Tibial artery (tissue), 4 donors: Measurements from ENCODE around the gene SENP7.

Experiments
- DNase-seq, 2 donors: peaks; one replicate each; pipeline ENCODE4 v3.0.0-alpha.2; 2019
- H3K27ac ChIP-seq, 2 donors: fragments of 200-600 bp; sonication (generic) in 1 of 2; 1 replicate in 1 of 2; 2 replicates in 1 of 2; pipeline ENCODE4 v1.5.1; 2018 to 2019; ENCODE audit warnings: mild to moderate bottlenecking in 1 of 2
- H3K27me3 ChIP-seq, 2 donors: fragments of 200-600 bp; sonication (generic) in 1 of 2; one replicate each; pipeline versions ENCODE4 v1.5.1 to v1.6.0; 2016 to 2019
- H3K36me3 ChIP-seq, 3 donors: fragments of 200-600 bp; sonication (generic) in 2 of 3; one replicate each; pipeline ENCODE4 v1.5.1; 2016 to 2019; ENCODE audit warnings: mild to moderate bottlenecking in 2 of 3
- H3K4me1 ChIP-seq, 4 donors: fragments of 200-600 bp; sonication (generic) in 2 of 4; 1 replicate in 3 of 4; 2 replicates in 1 of 4; pipeline ENCODE4 v1.5.1; 2016 to 2019
- H3K4me3 ChIP-seq, 2 donors: fragments of 200-600 bp; sonication (generic) in 1 of 2; 1 replicate in 1 of 2; 2 replicates in 1 of 2; pipeline ENCODE4 v1.5.1; 2018 to 2019; ENCODE audit warnings: mild to moderate bottlenecking in 2 of 2
- H3K9me3 ChIP-seq, 3 donors: fragments of 200-600 bp; sonication (generic) in 1 of 3; one replicate each; pipeline ENCODE4 v1.5.1; 2016 to 2019
- intact Hi-C: fragments of 100-400 bp; cut with DNase I; formaldehyde crosslinking; loops from one replicate; pipeline ENCODE4 v1.15.0; 2023; ENCODE audit warnings: low total_unique reads
- TF ChIP-seq, protein P1 (sequence below), 2 experiments: fragments of 200-600 bp in 1 of 2; fragments of 450-650 bp in 1 of 2; IDR thresholded peaks; one replicate each; pipeline ENCODE4 v1.5.1; 2017 to 2019; ENCODE audit warnings: antibody characterized with exemption in 2 of 2, mild to moderate bottlenecking in 1 of 2, moderate library complexity in 1 of 2

Gene SENP7

DNA sequence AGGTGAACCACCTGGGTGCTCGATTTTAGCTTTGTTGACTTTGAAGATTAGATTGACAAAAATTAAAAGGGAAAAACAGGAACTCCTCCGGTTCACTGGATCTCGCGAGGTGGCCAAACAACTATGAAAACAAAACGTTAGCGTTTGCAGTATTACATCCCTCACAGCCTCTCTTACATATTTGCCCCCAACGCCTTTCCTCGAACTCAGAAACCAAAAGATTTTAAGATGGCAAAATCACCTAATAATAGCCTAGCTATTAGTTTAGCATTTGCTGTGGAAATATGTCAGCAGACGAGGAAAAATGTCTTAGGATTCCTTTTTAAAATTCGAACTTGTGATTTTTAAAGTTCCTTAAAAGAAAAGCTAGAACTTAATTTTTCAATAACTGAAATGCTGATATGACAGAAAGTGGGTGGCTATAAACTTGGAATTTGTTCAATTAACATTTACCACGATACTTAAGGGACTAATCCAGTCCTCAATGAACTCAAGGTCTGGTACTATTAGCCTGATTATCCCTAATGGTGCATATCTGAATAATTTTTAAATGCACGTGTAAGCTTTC is 491 bp upstream of the SENP7 start:
- no peaks in the 10 kb centered on the region for H3K9me3 ChIP-seq
- TF ChIP-seq, protein P1, sequence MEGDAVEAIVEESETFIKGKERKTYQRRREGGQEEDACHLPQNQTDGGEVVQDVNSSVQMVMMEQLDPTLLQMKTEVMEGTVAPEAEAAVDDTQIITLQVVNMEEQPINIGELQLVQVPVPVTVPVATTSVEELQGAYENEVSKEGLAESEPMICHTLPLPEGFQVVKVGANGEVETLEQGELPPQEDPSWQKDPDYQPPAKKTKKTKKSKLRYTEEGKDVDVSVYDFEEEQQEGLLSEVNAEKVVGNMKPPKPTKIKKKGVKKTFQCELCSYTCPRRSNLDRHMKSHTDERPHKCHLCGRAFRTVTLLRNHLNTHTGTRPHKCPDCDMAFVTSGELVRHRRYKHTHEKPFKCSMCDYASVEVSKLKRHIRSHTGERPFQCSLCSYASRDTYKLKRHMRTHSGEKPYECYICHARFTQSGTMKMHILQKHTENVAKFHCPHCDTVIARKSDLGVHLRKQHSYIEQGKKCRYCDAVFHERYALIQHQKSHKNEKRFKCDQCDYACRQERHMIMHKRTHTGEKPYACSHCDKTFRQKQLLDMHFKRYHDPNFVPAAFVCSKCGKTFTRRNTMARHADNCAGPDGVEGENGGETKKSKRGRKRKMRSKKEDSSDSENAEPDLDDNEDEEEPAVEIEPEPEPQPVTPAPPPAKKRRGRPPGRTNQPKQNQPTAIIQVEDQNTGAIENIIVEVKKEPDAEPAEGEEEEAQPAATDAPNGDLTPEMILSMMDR (IDR thresholded peaks at IDR 0.05): no peak
- intact Hi-C loops: loop anchor here (5.0 kb wide), 1 partner anchor 59 kb away; the partner anchor contains the start of gene PCNP
- peak overlapping the region; percentile 81 to 97 for H3K4me3 ChIP-seq
- no peak for DNase-seq
- peak overlapping the region; percentile 92 to 95 for H3K27ac ChIP-seq
- H3K36me3 ChIP-seq: no peaks in the 10 kb centered on the region
- H3K4me1 ChIP-seq: peaks cover 0 to 10% (median 5%) of the 10 kb centered on the region in 4 donors
- H3K27me3 ChIP-seq: peaks cover 0 to 4% of the 10 kb centered on the region in 2 donors

DNA sequence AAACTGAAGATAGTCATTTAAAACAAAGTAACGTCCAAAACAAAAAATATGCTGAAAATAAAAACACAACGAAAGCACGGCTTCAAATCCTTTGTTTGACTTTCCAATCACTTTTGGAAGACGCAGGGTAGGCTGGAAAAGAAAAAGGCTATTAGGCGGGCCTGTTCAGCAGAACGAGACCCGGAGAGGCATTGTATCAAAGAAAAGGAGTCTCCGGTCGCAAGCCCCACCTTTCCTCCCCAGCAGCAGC is 691 bp downstream of the SENP7 start:
- Histone ChIP-seq H3K36me3 (no peaks in the 10 kb centered on the region), H3K9me3 (no peaks in the 10 kb centered on the region), H3K4me1 (peaks cover 0 to 10% (median 5%) of the 10 kb centered on the region in 4 donors), H3K27ac (peak overlapping the region; percentile 92 to 95), H3K27me3 (no peaks in the 10 kb centered on the region), H3K4me3 (peak overlapping the region; percentile 81 to 97)
- DNase-seq: no peak
- TF ChIP-seq, protein P1 (IDR thresholded peaks at IDR 0.05): no peak
- intact Hi-C loops: loop anchor here (5.0 kb wide), 1 partner anchor 60 kb away; the partner anchor contains the start of gene PCNP

DNA sequence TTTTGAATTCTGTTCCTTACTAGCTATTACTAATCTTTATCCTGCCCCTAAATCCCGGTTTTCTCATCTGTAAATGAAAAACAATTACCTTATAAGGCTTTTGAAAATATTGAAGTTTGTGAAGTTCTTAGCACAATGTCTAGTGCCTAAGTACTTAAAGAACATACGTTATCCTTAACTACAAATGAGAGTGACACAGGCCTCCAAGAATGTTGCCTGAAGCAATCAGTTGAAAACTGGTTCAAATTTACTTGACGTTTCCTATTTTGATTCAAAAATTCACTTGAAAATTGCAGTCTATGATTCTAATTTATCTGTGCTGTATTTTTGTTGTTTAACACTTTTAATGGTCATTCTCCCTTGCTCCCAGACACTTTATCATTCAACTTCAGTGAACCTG is 3.2 kb downstream of the SENP7 start:
- TF ChIP-seq, protein P1 (IDR thresholded peaks at IDR 0.05): no peak
- no peak overlapping the region for H3K4me3 ChIP-seq
- no peak for DNase-seq
- no peaks in the 10 kb centered on the region for H3K36me3 ChIP-seq
- no peak overlapping the region for H3K27ac ChIP-seq
- intact Hi-C loops: loop anchor here (5.0 kb wide), 1 partner anchor 62 kb away; the partner anchor contains the start of gene PCNP
- no peaks in the 10 kb centered on the region for H3K9me3 ChIP-seq
- H3K4me1 ChIP-seq: peaks cover 0 to 10% (median 5%) of the 10 kb centered on the region in 4 donors
- H3K27me3 ChIP-seq: no peaks in the 10 kb centered on the region

DNA sequence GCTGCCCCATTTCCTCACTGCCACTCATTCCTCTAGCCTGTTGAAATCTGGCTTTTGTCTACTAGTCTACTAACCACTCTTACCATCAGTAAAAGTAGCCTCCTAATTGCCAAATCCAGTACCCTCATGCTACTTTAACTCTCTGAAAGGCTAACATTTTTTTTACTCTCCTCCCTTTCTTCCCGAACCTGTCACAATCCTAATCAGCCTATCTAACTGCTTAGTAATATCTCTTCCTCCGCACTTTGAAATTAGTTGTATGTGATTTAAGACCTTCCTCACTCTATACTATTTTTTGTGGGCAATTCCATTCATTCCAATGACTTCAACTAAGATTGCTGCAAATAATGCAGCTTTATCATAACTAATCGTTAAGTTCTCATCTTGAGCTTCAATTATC is 3.7 kb downstream of the SENP7 start:
- Histone ChIP-seq H3K4me3 (no peak overlapping the region), H3K4me1 (peaks cover 0 to 10% (median 5%) of the 10 kb centered on the region in 4 donors), H3K36me3 (no peaks in the 10 kb centered on the region), H3K9me3 (no peaks in the 10 kb centered on the region), H3K27ac (no peak overlapping the region), H3K27me3 (no peaks in the 10 kb centered on the region)
- TF ChIP-seq, protein P1 (IDR thresholded peaks at IDR 0.05): no peak
- intact Hi-C loops: no loop called here
- no peak for DNase-seq

DNA sequence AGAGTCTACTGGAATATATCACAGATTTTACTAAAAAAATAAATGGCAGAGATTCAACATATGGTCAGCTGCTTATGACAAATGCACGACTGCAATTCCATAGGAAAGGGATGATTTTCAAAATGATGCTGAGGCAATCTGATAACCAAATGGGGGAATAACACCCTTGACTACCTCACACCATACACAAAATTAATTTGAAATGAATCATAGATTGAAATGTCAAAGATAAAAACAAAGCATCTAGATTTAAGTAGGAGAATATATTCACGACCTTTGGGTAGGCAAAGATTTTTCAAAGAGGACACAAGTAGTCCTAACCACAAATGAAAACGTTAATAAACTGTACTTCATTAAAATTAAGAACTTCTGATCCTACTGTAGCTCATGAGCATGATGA is 11.2 kb downstream of the SENP7 start:
- no peak for DNase-seq
- Histone ChIP-seq H3K27me3 (no peaks in the 10 kb centered on the region), H3K27ac (no peak overlapping the region), H3K36me3 (peaks cover 0 to 15% (median 11%) of the 10 kb centered on the region in 3 donors), H3K4me3 (no peak overlapping the region), H3K4me1 (no peaks in the 10 kb centered on the region), H3K9me3 (no peaks in the 10 kb centered on the region)
- intact Hi-C loops: no loop called here
- TF ChIP-seq, protein P1 (IDR thresholded peaks at IDR 0.05): no peak

DNA sequence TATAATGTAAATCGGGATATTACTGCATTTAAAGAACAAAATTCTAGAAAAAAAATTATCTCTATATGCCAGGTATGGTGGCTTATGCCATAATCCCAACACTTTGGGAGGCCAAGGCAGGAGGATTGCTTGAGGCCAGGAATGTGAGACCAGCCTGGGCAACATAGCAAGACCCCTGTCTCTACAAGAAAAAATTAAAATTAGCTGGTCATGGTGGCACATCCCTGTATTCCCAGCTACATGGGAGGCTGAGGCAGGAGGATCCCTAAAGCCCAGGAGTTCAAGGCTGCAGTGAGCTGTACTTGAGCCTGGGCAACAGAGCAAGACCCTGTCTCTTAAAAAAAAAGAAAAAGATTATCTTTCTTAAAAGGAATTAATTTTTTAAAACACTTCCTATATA is 12.8 kb downstream of the SENP7 start:
- Histone ChIP-seq H3K36me3 (peaks cover 0 to 15% (median 11%) of the 10 kb centered on the region in 3 donors), H3K27ac (no peak overlapping the region), H3K9me3 (no peaks in the 10 kb centered on the region), H3K27me3 (no peaks in the 10 kb centered on the region), H3K4me3 (no peak overlapping the region), H3K4me1 (no peaks in the 10 kb centered on the region)
- TF ChIP-seq, protein P1 (IDR thresholded peaks at IDR 0.05): no peak
- intact Hi-C loops: no loop called here
- DNase-seq: no peak
